Measurements from ENCODE around the gene CEBPG.

Gene CEBPG

GRCh38 chr19:33397536-33398360 lies 24.2 kb downstream of the CEBPG start:
- H3K4me3 ChIP-seq (ENCODE audit: low read depth, low read length) = no peak overlapping the region
- no peak for TF ChIP-seq CTCF (IDR thresholded peaks at IDR 0.05; ENCODE audit: low read depth, low read length)

- TF ChIP-seq CTCF (IDR thresholded peaks at IDR 0.05; ENCODE audit: low read depth, low read length) = no peak
- no peak overlapping the region for H3K4me3 ChIP-seq (ENCODE audit: low read depth, low read length)
Observed at GRCh38 chr19:33398361-33399060, 25.0 kb downstream of the CEBPG start.

GRCh38 chr19:33399081-33399744 lies 25.7 kb downstream of the CEBPG start:
- TF ChIP-seq CTCF (IDR thresholded peaks at IDR 0.05; ENCODE audit: low read depth, low read length) = no peak

GRCh38 chr19:33399745-33400681 lies 26.5 kb downstream of the CEBPG start:
- H3K4me3 ChIP-seq (ENCODE audit: low read depth, low read length) = no peak overlapping the region
- TF ChIP-seq CTCF (IDR thresholded peaks at IDR 0.05; ENCODE audit: low read depth, low read length) = no peak

More at GRCh38 chr19:33399081-33399744, 25.7 kb downstream of the CEBPG start:
- no peak overlapping the region for H3K4me3 ChIP-seq (ENCODE audit: low read depth, low read length)

GRCh38 chr19:33400856-33401682 lies 27.6 kb downstream of the CEBPG start:
- no peak for TF ChIP-seq CTCF (IDR thresholded peaks at IDR 0.05; ENCODE audit: low read depth, low read length)
- no peak overlapping the region for H3K4me3 ChIP-seq (ENCODE audit: low read depth, low read length)
